Measurements from ENCODE around the gene KLHL12.
"Not testable (repeated sequence)": the region's sequence is repeated elsewhere in the genome, so short reads cannot be mapped to it uniquely, and the experiment has no call there.

Gene KLHL12

DNA sequence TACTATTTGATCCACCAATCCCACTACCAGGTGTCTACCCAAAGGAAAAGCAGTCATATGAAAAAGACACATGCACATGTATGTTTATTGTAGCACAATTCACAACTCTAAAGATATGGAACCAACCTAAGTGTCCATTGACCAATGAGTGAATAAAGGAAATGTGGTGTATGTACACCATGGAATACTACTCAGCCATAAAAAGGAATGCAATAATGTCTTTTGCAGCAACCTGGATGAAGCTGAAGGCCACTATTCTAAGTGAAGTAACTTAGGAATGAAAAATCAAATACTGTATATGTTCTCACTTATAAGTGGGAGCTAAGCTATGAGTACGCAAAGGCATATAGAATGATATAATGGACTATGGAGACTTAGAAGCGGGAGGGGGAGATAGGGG is 18.4 kb upstream of the KLHL12 start:
- no peak for DNase-seq

DNA sequence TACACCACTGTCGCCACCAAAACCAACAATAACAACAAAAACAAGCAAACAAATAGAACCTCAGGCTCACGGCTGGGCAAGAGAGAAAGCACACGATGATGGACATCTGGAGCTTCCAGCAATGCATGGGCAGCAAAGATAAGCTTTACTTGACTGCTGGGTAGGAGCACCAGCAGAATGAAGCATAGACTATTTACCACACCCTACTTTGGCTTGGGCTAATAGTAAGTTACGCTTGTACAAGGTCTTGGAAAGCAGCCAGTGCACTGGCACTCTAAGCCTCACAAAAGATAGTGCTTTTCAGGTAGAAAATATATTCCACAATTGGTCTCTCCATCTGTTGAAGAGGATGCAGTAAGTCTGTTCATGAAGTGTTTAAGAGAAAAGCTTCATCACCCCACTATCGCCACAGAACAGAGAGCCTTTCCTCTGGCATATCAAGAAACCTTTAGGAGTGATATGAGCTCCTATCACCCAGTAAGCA is 17.4 kb upstream of the KLHL12 start:
- no peak for DNase-seq

DNA sequence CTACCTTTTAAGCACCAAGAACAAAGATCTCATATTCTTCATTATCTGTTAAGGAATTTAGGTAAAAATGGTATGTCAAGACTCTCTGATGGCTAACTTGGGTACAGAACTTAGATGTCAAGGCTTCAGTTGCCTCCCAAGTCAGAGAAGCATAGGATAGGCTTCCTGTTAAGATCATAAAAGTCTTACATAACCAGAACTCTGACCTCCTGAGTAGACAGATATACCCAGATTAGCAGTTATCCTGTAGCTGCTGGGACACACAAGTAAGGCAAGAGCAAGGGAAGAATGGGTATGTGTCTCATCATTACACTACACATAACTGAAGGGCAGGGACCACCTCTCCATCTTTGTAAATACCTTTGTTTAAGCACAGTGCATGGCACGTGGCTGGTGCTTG is 15.4 kb upstream of the KLHL12 start:
- DNase-seq: no peak

DNA sequence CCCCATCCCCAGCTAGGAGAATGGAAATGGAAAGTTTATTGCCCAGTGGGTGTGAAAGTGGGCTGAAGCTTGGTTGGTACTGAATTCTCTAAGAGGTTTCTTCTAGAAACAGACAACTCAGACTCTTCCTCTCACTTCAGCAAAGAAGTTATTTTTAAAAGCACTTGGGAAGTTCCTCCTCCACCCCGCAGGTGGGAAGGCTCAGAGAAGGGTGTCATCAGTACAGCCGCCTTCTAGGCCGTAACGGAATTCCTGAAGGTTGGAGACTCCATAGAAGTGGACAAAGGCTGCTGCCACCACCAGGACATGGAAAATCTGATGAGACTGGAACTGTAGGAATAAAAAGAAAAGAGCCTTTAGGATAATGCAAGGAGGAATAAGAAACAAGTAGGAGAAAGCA is 14.3 kb upstream of the KLHL12 start:
- DNase-seq: no peak

DNA sequence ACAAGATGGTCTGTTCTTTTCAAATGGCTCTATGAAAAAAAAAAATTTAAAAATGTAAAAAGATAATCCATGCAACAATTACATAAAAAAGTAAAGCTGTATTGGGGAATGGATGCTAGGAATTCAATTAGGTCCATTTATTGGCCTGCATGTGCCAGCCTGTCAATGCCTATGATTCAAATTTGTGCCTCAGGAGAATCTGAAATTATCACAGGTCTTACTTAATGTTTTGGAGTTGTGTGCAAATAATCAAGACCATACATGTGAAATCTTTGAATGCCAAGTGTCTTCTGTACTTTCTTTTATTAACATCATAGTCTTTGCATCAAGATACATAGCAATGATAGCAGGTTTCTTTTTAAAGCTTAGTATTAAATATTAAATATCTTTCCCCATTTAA is 13.5 kb upstream of the KLHL12 start:
- no peak for DNase-seq

DNA sequence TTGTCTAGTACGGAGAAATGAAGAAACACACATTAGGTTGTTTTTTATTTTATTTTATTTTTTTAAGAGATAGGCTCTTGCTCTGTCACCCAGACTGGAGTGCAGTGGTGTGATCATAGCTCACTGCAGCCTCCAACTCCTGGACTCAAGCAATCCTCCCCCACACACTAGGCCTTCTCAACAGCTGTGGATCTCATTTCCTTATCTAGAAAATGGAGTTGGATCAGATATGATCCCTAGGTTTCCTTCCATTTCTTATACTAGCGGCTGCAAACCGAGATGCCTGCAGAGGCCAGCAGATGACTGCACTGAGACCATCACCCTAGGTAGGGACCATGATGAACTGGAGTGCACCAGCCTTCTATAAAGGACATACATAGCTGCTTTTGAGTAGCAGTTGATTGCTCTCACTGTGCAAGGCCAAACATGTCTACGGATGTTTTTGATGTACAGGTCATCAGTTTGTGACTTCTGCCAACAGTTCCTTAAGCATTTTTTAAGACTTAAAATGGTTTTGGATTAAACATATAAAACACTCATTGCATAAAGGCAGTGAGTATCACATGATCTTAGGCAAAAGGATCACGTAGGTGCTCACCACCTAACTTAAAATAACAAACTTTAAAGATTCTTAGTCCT is 11.4 kb upstream of the KLHL12 start:
- no peak for DNase-seq

DNA sequence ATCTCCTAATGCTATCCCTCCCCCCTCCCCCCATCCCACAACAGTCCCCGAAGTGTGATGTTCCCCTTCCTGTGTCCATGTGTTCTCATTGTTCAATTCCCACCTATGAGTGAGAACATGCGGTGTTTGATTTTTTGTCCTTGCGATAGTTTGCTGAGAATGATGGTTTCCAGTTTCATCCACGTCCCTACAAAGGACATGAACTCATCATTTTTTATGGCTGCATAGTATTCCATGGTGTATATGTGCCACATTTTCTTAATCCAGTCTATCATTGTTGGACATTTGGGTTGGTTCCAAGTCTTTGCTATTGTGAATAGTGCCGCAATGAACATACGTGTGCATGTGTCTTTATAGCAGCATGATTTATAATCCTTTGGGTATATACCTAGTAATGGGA is 9.4 kb upstream of the KLHL12 start:
- not testable (repeated sequence) for DNase-seq

DNA sequence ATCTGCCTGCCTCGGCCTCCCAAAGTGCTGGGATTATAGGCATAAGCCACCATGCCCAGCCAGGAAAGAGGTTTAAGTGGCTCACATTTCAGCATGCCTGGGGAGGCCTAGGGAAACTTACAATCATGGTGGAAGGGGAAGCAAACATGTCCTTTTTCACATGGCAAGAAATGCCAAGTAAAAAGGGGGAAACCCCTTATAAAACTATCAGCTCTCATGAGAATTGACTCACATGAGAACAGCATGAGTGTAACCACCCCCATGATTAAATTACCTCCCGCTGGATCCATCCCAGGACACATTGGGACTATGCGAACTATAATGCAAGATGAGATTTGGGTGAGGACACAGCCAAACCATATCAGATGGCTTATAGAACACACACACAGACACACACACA is 8.8 kb upstream of the KLHL12 start:
- no peak for DNase-seq

DNA sequence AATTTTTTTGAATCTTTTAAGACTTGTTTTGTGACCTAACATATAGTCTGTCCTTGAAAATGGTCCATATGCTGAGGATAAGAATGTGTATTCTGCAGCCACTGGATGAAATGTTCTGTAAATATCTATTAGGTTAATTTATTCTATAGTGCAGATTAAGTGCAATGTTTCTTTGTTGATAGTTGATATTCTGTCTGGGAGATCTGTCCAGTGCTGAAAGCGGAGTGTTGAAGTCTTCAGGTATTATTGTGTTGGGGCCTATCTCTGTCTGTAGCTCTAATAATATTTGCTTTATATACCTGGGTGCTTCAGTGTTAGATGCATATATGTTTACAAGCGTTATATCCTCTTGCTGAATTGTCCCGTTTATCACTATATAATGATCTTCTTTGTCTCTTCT is 7.7 kb upstream of the KLHL12 start:
- no peak for DNase-seq

DNA sequence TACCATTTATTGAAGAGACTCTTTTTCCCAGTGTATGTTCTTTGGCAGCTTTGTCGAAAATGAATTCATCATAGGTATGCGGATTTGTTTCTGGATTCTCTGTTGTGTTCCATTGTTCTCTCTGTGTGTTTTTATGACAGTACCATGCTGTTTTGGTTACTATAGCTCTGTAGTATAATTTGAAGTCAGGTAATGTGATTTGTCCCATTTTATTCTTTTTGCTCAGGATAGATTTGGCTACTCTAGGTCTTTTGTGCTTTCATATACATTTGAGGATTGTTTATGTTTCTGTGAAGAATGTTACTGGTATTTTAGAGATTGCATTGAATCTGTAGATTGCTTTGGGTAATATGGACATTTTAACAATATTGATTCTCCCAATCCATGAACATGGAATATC is 5.4 kb upstream of the KLHL12 start:
- no peak for DNase-seq

DNA sequence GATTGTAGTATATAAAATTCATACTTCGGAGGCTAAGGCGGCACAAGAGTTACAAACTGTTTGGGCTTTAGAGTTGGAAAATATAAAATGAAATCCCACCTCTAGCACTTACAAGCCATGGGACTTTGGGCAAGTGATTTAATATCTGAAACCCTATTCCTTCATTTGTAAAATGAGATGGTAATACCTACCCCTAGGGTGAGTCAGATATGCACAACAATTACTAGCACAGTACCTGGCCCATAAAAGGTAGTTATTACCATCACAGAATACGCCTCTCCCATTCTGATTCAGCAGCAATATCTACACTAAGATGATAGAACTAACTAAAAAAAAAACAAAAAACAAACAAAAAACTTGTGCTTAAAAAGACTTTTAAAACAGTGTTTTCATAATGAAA is 3.5 kb downstream of the KLHL12 start:
- no peak for DNase-seq

DNA sequence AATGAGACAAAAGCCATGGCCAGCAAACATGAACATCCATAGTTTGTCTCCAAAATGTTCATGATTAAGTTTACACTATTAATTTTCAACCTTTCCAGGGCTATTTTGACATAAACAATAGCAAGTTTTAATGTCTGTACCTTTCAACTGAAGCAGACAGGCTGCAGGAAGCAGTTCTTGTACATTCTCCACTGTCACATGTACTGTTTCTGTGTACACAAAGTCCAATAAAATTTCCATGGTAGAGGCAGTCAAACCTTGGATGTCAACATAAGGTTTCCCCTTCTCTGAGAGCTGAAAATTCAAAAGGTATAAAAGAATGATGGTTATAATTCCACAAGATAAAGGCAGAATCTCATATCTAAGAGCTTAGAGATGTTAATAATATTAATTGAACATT is 7.4 kb downstream of the KLHL12 start:
- no peak for DNase-seq

DNA sequence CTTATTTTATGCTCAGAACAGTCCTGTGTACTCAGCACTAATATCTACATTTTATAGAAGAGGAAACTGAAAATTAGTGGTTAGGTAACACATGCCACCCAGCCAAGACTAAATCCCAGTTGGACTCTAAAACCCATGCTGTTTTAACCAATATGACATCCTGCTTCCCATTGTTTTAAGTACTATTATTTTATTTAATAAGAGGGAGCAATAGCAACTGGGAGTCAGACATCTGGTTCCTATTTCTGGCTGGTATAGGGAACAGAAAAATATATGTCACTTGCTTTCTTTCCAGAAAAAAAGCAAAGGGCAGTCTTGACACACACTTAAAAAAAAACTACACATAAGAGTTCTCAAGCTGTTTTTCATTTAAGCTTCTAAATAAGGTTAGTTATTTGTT is 11.9 kb downstream of the KLHL12 start:
- DNase-seq: no peak

DNA sequence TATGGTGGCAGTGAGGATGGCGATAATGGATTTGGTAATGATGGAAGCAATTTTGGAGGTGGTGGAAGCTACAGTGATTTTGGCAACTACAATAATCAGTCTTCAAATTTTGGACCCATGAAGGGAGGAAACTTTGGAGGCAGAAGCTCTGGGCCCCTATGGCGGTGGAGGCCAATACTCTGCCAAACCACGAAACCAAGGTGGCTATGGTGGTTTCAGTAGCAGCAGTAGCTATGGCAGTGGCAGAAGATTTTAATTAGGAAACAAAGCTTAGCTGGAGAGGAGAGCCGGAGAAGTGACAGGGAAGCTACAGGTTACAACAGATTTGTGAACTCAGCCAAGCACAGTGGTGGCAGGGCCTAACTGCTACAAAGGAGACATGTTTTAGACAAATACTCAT is 14.6 kb downstream of the KLHL12 start:
- not testable (repeated sequence) for DNase-seq

DNA sequence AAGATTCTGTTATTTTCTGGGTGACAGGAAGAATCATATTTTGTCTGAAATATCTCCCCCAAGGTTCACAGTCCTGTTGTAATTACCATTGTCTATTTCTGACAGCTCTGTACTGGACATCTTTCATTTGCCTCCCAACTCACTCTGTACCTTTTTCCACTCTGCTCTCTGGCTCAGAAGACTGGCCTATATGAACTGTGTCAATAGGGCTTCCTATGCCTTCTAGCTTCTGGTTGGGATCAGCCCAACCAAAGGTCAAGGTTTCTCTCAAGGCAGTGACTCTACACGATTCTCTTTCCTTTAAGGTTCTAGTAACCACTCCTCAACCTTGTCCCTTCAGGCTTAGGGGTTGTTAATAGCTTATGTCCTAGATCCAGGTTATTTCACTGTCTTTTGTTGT is 17.5 kb downstream of the KLHL12 start:
- no peak for DNase-seq

DNA sequence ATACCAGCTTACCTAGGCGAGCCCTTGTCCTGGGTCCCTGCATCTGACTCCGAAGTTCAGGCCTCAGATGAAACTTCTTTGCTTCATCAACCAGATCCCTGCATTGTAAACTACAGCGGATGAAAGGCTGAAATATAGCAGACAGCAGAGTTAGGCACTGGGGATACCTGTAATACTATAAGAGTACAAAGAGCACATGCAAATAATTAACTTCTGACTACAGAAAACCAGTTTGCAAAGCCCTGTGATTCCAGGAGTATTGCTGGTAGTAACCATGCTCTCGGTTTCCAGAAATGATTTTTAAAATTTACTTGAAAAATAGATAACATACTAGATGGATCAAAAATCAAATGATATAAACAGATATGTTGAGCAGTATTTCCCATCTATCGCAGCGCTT is 18.0 kb downstream of the KLHL12 start:
- DNase-seq: no peak

DNA sequence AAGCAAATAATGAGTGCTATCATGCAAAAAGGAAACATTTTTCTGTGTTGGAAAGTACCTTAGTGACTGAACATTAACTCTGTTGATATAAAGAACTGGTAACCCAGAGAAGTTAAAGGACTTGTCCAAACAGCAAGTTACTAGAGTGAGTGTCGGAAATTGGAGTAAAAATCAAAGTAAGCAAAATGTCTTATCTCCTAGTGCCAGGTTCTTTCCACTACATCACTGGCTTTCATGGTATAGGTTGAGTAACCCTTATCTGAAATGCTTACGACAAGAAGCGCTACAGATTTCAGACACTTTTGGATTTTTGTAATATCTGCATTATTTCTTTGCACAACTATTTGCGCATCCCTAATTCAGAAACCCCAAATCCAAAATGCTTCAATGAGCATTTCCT is 21.7 kb downstream of the KLHL12 start:
- DNase-seq: no peak

DNA sequence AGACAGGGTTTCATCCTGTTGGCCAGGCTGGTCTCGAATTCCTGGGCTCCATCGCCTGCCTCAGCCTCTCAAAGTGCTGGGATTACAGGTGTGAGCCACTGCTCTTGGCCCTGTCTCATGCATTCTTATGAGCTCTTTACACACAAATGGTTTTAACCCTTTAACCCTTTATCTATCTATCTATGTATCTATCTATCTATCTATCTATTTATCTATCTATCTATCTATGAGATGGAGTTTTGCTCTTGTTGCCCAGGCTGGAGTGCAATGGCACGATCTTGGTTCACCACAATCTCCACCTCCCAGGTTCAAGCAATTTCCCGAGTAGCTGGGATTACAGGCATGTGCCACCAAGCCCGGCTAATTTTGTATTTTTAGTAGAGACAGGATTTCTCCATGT is 23.2 kb downstream of the KLHL12 start:
- DNase-seq: not testable (repeated sequence)

DNA sequence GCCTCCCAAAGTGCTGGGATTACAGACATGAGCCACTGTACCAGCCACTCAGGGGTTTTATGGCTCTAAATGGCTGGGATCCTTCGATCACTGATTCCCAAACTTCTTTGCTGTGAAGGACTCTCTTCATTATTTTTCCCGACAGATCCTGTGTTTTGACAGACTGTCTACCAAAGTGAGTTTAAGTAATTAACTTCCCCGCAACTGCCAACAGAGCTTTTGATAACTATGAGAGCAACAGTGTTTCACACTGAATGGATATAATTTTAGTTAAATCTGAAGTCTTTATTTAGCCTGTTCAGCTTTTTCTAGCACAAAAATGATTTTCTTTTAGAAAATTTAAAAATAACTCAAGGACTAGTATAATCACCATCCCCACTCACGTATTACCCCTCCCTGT is 25.5 kb downstream of the KLHL12 start:
- DNase-seq: no peak

DNA sequence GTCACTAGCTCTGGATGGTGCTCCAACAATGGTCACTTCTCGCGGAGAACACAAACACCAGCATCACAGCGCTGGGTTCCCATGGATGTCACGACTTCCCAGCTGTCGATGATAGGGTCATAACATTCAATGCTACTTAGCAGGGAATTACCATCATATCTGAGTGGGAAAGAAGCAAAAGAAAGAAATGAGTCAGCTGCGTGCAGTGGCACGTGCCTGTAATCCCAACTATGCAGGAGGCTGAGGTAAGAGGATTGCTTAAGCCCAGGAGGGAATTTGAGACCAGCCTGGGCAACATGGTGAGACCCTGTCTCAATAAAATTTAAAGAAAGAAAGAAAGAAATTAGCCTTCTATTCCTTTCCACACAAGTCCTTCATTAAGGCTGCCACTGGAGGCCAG is 34.5 kb downstream of the KLHL12 start:
- no peak for DNase-seq

DNA sequence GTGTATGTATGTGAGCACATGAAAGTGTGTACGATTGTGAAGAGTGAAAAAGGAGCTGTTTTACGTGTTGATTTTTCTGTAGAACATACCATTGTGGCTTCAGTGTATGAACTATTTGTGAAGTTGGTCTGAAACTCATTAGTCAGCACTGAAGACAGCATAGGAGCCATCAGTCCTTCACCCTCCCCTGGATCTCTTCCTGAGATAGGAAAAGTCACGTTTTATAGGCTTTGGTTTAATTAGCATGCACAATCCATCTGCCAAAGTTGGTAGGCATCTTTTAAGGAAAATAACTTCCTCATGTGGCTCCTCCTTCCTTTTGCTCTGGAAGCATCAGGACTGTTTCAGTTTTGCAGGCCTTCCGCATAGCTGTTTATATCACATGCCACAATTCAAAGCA is 36.6 kb downstream of the KLHL12 start:
- no peak for DNase-seq

DNA sequence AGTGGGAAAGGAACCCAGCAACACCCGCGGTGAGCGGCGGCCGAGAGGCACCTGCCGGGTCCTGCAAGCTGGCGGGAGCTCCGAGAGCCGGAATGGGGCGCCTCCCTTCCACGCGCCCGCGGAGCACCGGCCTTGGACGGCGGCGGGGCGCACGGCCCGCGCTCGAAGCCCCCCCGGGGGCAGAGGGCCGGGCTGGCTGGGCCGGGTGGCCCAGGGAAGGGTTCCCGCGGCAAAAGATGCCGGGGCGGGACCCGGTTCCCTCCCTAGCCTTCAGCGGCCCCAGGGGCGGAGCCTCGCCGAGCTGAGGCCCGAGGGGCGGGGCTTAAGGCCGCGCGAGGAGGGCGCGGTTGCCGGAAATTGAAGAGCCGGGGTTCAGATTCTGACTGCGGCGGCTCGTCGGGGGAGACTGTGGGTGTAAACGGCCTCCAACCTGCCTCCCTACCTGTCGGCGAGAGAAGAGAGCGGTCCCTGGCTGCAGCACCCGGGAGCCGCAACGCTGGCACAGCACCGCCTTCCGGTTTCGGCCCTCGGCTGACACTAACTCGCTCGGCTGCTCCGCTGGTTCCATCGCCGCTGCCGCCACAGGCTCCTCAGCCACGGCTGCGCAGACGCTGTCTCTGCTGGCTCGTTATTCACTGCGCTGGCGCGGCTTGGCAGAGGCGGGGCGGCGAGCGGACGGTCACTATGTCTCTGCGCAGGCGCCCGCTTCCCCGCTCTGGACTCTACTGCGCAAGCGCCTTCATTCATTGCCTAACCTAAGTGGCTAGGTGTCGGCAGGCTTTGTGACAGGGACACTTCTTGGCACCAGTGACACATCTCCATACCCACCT is 38.3 kb downstream of the KLHL12 start, which contains the start of gene RABIF:
Gene RABIF, minus strand, starts transcription at position 619 of the 830 bp plus-strand sequence. Its CDS starts 51 bp downstream, at position 568.
- DNase-seq: peak; percentile 97

DNA sequence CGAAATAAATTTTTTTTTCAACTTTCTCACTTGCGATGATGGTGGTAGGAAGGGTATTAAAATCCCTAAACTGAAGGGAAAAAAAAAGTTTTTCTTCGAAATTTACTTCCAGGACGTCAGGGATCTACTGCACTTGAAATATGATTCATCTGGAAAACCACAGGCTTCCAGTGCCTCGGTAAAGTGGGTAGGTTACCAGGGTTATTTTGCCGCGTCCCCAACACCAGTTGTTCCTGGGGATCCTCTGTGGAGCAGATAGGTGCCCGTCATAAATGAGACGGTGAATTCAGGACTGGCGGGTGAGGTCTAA is 38.9 kb downstream of the KLHL12 start:
- DNase-seq: no peak

DNA sequence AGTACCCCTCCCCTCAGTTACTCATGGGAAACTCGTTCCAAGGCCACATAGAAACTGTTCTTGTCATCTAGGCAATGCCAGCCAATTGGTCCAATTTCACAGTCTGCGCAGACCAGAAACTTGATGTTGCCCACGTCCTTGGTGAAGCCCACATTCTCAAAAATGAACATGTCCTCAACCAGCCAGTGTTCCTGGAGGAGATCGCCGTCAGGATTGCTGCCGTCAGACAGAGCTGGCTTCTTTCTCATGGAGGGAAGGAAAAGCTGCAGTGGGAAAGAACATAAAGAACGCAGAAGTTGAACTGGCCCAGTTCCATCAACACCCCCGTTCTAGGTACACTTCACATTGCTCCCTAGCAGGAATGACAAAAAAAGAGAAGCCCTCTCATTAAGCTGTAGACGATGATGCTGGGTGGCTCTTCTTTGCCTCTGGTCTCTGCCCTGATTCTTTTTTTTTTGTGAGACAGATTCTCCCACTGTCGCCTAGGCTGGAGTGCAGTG is 46.0 kb downstream of the KLHL12 start:
- DNase-seq: no peak

DNA sequence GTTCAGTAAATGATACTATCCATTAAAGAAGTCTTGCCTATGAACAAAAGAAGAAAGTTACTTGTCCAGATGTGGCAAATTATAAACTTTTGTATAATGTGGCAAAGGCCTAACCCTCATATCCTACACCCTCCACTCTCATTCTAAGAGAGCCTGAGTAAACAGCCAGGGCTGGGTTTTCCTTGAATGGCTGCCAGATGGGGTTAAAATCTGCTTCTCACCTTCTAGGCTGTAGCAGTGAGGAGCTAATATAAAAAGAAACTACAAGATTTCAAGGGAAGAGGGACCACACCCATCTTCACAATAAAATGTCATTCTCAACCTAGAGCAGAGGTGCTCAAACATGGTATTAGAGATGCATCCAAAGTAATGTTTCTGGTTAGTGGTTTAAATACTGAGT is 47.0 kb downstream of the KLHL12 start:
- no peak for DNase-seq

Data from CD4-positive, alpha-beta T cell treated with Interferon gamma for 1 hour (primary cell).